Activated gamma-delta T cell treated with Interleukin-2 at 50 U/mL for 16 hours (primary cell): ENCODE data around the gene CSNK2A1.

Experiments
- DNase-seq: peaks from one replicate; pipeline ENCODE4 v3.0.0-alpha.2; 2020

The CSNK2A1 gene

DNA sequence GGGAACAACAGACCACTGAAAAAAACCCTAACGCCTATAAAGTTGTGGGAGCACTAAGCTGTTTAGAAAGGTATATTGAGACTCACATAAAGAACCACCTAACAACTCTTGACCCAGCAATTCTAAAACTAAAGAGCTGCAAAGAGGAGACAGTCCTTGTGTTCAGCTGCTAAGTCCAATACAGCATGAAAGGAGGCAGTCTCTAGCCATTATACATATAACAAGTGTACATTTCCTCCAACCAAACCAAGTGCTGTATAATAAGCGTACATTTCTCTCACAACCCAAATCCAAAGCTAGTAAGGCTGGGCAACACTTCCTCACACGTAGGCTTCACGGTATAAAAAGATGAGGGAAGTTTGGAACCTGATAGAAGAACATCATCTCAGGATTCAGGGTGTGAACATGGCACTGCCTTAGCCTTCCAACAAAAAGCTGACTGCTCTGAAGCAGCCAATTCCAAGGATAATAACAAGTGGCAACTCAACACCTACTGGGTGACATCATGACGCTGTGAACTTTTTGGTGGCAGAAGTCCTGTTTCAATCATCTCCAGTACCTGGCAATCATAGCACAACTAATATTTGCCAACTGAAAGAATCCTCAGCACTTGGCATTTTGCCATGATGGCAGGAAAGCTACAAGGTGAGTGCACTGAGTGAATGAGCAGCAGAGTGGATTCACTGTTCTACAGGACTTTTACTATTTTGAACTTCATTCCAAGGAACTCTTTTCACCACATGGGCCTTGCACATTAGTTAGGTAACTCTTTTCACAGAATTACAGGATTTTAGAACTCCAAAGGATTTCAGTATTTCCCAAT, 97.9 kb downstream of the CSNK2A1 start:
- no peak for DNase-seq

DNA sequence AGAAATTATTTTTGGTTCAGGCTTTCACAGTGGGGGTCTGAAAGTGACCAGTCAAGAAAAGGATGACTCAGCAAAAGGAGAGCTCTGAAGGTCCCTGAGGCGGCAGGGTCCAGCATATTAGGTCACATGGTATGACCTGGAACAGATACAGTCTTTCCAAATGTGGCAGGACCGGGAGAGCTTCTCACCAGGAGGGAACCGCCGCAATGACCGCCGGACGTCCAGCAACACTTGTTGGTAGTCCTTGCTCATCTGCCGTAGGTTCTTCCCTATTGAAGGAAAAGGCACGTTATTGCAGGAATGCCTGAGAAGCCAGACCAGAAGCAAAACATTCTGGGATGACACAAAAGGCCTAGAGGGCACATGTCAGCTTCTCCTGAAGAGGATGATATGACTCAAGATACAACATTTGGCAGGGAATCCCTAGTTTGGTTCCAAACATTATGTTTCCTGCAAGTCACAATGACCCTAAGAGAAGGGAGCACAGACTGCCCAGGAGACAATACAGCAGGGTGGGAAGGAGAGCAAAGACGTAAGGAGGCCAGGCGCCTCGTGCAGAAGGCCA, 98.6 kb downstream of the CSNK2A1 start:
- DNase-seq, result no peak

GRCh38 chr20:444117-444516, 99.5 kb downstream of the CSNK2A1 start:
- no peak for DNase-seq

DNA sequence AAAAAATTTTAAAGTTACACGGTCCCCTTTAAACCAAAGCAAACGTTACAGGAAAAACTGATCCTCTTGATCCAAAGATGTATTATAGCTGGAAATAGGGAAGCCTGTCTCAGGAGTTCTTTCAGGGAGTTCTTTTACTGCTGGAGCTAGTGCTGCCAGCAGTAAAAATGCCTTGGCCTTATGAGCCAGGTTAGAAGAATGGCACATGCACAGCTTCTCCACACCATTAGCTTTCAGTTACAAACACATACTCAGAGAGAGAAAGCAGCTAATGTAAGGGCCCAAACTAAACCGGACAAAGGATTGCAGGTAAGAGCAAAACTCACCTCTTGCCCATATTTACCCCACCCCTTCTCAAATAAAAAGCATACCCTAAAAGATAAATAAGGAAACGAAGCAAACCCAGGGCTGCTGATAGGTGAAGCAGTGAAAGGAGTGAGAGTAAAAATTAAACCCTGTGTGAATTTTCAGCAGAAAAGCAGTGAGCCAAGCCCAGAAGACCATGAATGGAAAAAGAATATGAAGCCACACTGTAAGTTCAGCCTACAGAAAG, 100.3 kb downstream of the CSNK2A1 start:
- DNase-seq, result no peak

DNA sequence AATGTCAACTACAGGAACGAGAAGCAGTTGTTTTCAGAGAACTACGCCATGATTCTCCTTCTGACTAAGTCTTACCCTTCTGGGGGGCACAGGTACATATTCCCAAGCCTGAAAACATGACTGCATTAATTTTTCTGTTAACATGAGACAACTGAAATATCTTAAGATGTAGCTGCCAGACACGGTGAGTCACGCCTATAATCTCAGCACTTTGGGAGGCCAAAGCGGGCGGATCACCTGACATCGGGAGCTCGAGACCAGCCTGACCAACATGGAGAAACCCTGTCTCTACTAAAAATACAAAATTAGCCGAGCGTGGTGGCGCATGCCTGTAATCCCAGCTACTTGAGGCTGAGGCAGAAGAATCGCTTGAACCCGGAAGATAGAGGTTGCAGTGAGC, 103.0 kb downstream of the CSNK2A1 start:
- no peak for DNase-seq

DNA sequence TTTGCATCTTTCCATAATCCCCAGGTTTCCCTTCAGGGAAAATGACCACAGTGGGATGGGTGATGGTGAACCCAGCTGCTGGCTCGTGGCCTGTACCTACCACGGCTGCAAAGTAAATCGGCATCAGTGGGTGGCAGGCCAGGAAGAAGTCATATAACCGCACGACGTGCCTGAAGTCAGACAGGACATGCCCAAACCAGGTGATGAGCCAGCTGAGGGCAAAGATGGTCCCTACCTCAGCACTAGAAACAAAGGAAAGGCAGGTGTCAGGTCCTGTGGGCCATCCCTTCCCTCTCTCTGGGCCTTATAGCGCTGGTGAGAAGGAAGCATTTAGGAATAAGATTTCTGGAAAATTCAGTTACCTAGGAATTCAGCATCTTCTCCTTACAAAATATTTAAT, 103.4 kb downstream of the CSNK2A1 start:
- no peak for DNase-seq

- DNase-seq, result peak; percentile 60
Measured at GRCh38 chr20:438571-439469, 104.8 kb downstream of the CSNK2A1 start.

DNA sequence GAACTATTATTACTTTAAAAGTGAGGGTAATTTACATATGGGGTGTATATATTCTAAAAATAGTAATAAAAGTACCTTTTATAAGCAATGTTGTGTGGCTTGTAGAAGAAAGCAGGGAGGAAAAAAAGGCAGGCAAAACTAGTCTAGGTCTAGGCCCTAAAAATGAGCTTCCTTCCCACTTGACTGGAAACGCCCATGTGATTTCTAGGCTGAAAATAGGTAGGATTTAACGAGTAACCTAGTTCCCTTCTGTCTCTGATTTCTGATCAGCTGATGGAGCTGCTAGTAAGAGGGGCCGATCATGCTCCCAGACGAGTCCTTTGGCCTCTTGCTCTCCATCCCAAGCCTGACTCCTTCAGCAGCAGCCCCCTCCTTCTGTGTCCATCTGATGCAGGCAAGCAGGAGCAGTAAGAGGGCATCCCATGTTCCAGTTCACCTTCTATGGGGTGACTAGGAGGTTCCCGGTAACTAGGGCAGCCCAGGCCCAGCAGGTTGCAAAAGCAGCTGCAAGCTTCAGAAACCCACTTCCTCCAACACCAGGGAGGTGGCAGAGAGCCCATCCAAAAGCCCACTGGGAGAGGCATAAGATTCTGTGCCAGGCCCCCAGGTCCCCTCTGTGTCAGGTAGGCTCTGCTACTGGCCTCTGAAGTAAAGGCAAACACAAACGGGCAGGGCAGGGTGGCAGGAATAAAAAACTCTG, 105.7 kb downstream of the CSNK2A1 start:
- DNase-seq, result no peak

- DNase-seq, result no peak
Measured at GRCh38 chr20:436476-436875, 107.1 kb downstream of the CSNK2A1 start.

DNA sequence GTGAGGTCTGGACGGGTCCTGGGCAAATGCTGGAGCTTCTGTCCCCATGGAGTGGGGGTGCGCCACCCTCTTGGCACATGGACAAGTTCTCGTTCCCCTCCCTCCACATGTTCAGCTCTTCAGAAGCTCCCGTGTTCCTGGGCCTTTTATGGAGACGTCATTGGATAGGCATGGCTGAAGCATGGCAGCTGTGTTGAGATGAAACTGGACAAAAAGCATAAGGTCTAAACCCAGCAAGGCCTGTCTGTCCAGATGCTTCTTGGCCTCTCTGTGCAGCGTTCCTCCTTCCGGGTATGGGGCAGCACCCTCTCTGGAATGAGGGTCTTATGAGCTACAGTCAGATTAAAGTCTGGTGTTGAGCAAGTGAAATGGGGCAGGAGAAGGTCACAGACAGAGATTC, 108.0 kb downstream of the CSNK2A1 start:
- no peak for DNase-seq

DNA sequence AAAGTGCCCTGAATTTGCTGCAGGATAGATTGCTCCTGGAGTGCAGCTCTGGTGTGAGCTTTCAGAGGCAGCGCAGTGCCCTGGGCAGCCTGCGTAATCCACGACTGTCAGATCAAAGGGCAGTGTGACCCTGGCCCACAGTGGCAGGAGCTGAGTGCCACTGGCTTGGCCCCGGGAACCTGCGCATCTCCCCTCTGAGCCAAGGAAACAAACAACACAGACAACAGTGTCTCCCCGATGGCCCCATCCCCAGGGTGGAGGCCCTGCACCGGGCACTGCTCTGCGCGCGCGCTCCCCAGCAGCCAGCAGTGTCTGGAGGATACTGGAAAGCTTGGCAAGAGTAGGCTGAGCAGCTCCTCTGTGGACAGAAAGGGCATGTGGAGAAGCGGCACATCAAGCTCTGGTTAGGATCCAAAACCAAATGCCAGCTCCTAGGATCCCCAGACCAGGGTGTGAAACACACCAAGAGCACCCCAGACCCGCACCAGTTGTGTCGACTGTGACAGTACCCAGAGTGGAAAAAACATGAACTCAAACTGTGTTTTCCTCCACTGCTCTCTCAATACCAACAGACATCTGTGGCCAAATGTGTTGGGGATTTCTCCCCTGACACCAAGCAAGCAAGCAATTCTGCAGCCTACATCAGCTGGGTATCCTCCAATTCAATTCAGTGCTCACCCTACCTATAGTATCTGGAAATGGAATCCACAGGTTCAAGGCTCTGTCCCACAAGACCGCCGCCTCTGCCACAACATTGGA, 108.8 kb downstream of the CSNK2A1 start:
- DNase-seq, result no peak

DNA sequence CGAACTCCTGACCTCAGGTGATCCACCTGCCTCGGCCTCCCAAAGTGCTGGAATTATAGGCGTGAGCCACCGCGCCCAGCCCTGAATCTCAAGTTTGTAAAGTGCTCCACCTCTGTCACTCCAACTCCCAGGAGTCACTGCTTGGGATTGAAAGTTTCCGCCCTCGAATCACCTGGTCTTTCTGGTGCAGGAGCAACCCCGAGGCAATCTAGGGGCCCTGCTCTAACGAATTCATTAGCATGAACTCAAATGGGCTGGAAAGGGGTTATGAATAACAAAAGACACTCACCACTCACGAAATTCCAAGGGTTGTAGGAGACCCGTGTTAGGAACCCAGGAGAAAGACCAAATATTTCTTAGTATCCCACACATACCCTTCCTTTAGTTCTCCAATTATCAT, 109.4 kb downstream of the CSNK2A1 start:
- no peak for DNase-seq

- peak; percentile 60 for DNase-seq
Measured at GRCh38 chr20:433300-433975, 110.2 kb downstream of the CSNK2A1 start.

GRCh38 chr20:432677-433299, 110.8 kb downstream of the CSNK2A1 start:
- DNase-seq, result no peak

- no peak for DNase-seq
Measured at GRCh38 chr20:432208-432607, 111.4 kb downstream of the CSNK2A1 start.

DNA sequence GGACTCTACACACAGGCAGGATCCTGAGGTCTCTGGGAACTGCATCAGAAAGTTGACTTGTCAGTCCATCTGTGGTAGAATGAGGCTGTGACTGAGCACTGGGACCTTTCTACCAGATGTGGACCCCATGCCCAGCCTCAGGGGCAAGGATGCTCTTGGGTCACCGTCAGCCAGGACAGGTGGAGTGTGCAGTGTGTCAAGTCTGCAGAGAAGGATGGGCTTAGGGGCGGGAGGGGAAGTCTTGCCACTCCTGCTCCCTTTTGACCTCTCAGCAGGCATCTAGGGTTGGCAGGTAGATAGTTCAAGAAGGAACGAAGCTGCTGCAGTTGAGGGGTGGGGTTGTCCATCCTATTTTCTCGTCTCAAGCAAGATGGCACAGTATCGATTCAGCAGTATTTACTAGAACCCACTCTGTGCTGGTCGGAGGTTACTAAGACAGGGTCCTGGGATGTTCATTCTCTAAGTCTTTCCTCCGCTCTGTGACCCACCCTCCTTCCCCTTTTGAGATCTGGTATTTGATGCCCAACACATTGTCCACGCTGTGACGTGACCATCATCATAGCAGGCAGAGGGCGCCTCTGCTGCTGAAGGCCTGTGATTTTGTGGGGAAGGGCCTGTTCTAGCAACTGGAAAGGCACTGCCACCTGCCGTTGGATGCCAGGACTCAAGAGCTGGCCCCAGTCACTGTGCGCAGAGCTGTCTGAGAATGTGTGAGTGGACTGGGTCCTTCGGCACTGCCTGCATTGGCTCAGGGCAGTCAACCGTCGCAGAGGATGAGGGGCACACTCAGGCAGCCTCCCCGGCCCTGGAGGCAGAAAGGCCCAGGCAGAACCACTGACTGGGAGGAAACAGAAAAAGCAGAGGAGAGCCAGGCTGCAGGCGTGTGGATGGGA, 112.3 kb downstream of the CSNK2A1 start:
- no peak for DNase-seq

GRCh38 chr20:430091-430999, 113.2 kb downstream of the CSNK2A1 start:
- no peak for DNase-seq

GRCh38 chr20:428658-429200, 114.9 kb downstream of the CSNK2A1 start:
- no peak for DNase-seq
